BE2C (cell line): Measurements from ENCODE around the gene DYNLRB1.

Source experiments
- DNase-seq: peaks from one replicate; pipeline ENCODE4 v3.0.0-alpha.2; 2020
- H3K27me3 ChIP-seq: fragments of 250-450 bp; sonication (Bioruptor Pico); 2 replicates; pipeline ENCODE4 v1.5.1; 2020; ENCODE audit warnings: mild to moderate bottlenecking
- H3K36me3 ChIP-seq: fragments of 250-450 bp; sonication (Bioruptor Pico); 2 replicates; pipeline ENCODE4 v1.5.1; 2020; ENCODE audit warnings: mild to moderate bottlenecking
- H3K4me1 ChIP-seq: fragments of 250-450 bp; sonication (Bioruptor Pico); 2 replicates; pipeline ENCODE4 v1.5.1; 2020
- H3K4me3 ChIP-seq: 2 replicates; pipeline ENCODE4 v1.5.1; 2011; ENCODE audit warnings: low read depth, low read length
- H3K9me3 ChIP-seq: fragments of 250-450 bp; sonication (Bioruptor Pico); 2 replicates; pipeline ENCODE4 v1.5.1; 2020
- TF ChIP-seq, protein P1 (sequence below): IDR thresholded peaks from 2 replicates; pipeline ENCODE4 v1.5.1; 2012; ENCODE audit warnings: mild to moderate bottlenecking, low read depth, low read length

Gene DYNLRB1

DNA sequence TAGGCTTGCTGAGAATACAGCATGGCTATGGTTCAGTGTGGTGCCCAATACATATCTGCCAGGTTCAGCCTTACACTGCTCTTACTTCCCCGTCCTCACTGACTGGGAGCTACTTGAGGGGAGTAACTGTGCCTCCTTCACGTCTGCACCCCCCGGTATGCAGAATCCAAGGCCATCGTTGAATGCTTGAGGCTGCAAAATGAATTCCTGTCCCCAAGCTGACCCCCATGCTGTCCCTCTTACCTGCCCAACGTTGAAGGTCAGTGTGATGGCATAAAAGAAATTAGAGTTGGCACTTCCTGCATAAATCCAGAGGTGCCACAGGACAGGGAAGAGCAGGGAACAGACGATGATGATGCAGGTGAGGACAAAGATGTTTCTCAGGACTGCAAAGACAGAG, 58.6 kb downstream of the DYNLRB1 start:
- H3K4me1 ChIP-seq, result no peaks in the 10 kb centered on the region

GRCh38 chr20:34575271-34575670, 59.0 kb downstream of the DYNLRB1 start:
- H3K36me3 ChIP-seq, result no peaks in the 10 kb centered on the region
- H3K9me3 ChIP-seq, result no peaks in the 10 kb centered on the region
- no peaks in the 10 kb centered on the region for H3K27me3 ChIP-seq
- H3K4me1 ChIP-seq, result no peaks in the 10 kb centered on the region
- H3K4me3 ChIP-seq, result no peak overlapping the region
- no peak for DNase-seq
- TF ChIP-seq, protein P1, sequence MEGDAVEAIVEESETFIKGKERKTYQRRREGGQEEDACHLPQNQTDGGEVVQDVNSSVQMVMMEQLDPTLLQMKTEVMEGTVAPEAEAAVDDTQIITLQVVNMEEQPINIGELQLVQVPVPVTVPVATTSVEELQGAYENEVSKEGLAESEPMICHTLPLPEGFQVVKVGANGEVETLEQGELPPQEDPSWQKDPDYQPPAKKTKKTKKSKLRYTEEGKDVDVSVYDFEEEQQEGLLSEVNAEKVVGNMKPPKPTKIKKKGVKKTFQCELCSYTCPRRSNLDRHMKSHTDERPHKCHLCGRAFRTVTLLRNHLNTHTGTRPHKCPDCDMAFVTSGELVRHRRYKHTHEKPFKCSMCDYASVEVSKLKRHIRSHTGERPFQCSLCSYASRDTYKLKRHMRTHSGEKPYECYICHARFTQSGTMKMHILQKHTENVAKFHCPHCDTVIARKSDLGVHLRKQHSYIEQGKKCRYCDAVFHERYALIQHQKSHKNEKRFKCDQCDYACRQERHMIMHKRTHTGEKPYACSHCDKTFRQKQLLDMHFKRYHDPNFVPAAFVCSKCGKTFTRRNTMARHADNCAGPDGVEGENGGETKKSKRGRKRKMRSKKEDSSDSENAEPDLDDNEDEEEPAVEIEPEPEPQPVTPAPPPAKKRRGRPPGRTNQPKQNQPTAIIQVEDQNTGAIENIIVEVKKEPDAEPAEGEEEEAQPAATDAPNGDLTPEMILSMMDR, result no peak

More for the DNA sequence above, 58.6 kb downstream of the DYNLRB1 start:
- H3K27me3 ChIP-seq, result no peaks in the 10 kb centered on the region
- no peaks in the 10 kb centered on the region for H3K36me3 ChIP-seq
- no peak overlapping the region for H3K4me3 ChIP-seq
- no peak for DNase-seq
- TF ChIP-seq, protein P1, result no peak
- no peaks in the 10 kb centered on the region for H3K9me3 ChIP-seq

GRCh38 chr20:34575756-34576155, 59.5 kb downstream of the DYNLRB1 start:
- TF ChIP-seq, protein P1, result no peak
- Histone ChIP-seq H3K36me3 (no peaks in the 10 kb centered on the region), H3K4me1 (no peaks in the 10 kb centered on the region), H3K4me3 (no peak overlapping the region), H3K27me3 (no peaks in the 10 kb centered on the region), H3K9me3 (no peaks in the 10 kb centered on the region)
- DNase-seq, result no peak

- H3K9me3 ChIP-seq, result no peaks in the 10 kb centered on the region
- TF ChIP-seq, protein P1, result no peak
- DNase-seq, result no peak
- no peaks in the 10 kb centered on the region for H3K27me3 ChIP-seq
- no peak overlapping the region for H3K4me3 ChIP-seq
- H3K4me1 ChIP-seq, result no peaks in the 10 kb centered on the region
- no peaks in the 10 kb centered on the region for H3K36me3 ChIP-seq
These were observed 60.8 kb downstream of the DYNLRB1 start for GRCh38 chr20:34577061-34577460.

DNA sequence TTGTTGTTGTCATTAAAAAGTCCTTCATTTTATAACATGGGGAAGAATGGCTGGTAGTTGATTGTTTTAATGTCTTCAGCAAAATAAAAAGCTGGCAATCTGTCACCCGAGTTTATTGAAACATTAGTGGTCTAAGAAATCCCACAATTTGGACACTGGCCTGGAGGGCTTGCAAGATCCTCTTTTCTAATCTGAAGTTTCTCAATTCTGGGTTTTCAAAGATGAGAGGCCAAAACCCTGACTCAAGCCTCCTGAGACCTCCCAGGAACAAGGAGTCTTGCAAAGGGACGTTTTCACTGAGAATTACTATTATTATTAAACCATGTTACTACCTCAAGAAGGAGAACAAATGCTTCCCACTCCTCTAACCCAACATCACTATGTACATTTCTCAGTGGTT, 61.8 kb downstream of the DYNLRB1 start:
- DNase-seq, result no peak
- Histone ChIP-seq H3K4me3 (no peak overlapping the region), H3K36me3 (no peaks in the 10 kb centered on the region), H3K27me3 (no peaks in the 10 kb centered on the region), H3K4me1 (no peaks in the 10 kb centered on the region), H3K9me3 (no peaks in the 10 kb centered on the region)
- TF ChIP-seq, protein P1, result no peak

GRCh38 chr20:34578521-34578920, 62.3 kb downstream of the DYNLRB1 start:
- H3K36me3 ChIP-seq, result no peaks in the 10 kb centered on the region
- no peak for DNase-seq
- no peaks in the 10 kb centered on the region for H3K27me3 ChIP-seq
- TF ChIP-seq, protein P1, result no peak
- H3K4me3 ChIP-seq, result no peak overlapping the region
- H3K4me1 ChIP-seq, result no peaks in the 10 kb centered on the region
- H3K9me3 ChIP-seq, result no peaks in the 10 kb centered on the region
